C4-2B (cell line): Measurements from ENCODE around the gene EHBP1L1.

Experiments used
- H3K27ac ChIP-seq: fragments of 450-650 bp; 2 replicates; pipeline ENCODE4 v1.5.1; 2017
- ZFX ChIP-seq: fragments of 450-650 bp; IDR thresholded peaks from 2 replicates; pipeline ENCODE4 v1.6.1; 2017
- TF ChIP-seq, protein P1 (sequence below): fragments of 450-650 bp; conservative IDR thresholded peaks from 2 replicates; pipeline ENCODE4 v1.5.1; 2017; ENCODE audit warnings: mild to moderate bottlenecking

The EHBP1L1 gene

DNA sequence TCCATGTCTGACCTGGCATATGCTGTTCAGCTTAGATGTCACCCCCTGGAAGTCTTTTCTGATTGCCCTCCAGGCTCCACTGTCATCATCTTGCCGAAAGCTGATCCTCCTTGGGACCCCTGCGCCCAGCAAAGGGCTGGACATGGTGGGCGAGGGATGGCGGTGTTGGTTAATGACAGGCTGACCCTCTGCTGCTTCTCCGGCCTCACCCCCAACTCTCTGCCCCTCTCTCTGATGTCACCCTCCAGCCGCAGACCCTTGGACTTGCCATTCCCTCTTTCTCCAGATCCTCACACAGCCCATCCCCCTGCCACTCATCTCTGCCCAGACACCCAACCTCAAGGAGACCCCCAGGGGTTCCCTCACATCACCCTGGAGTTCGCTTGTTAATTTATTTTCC lies 2.3 kb downstream of the EHBP1L1 start:
- no peak overlapping the region for H3K27ac ChIP-seq
- TF ChIP-seq ZFX: no peak
- TF ChIP-seq, protein P1, sequence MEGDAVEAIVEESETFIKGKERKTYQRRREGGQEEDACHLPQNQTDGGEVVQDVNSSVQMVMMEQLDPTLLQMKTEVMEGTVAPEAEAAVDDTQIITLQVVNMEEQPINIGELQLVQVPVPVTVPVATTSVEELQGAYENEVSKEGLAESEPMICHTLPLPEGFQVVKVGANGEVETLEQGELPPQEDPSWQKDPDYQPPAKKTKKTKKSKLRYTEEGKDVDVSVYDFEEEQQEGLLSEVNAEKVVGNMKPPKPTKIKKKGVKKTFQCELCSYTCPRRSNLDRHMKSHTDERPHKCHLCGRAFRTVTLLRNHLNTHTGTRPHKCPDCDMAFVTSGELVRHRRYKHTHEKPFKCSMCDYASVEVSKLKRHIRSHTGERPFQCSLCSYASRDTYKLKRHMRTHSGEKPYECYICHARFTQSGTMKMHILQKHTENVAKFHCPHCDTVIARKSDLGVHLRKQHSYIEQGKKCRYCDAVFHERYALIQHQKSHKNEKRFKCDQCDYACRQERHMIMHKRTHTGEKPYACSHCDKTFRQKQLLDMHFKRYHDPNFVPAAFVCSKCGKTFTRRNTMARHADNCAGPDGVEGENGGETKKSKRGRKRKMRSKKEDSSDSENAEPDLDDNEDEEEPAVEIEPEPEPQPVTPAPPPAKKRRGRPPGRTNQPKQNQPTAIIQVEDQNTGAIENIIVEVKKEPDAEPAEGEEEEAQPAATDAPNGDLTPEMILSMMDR: no peak

DNA sequence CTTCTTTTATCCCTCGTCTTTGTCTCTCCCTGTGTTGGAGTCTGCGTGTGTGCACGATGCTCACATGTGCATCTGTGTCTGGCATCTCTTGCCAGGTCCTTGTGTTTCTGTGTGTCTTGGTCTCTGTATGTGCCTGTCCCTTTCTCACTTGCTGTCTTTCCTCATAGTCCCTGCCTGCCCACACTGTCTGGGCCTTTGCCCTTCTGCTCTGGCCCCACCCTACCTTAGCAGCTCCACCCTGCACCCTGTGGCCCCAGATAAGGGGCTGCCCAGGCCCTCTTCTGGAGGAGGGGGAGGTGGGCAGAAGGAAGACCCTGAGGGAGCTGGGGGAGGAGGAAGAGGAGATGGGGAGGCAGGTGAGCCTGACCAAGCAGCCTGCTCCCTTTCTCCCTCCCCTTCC lies 2.8 kb downstream of the EHBP1L1 start:
- no peak for TF ChIP-seq ZFX
- TF ChIP-seq, protein P1: no peak
- H3K27ac ChIP-seq: no peak overlapping the region

DNA sequence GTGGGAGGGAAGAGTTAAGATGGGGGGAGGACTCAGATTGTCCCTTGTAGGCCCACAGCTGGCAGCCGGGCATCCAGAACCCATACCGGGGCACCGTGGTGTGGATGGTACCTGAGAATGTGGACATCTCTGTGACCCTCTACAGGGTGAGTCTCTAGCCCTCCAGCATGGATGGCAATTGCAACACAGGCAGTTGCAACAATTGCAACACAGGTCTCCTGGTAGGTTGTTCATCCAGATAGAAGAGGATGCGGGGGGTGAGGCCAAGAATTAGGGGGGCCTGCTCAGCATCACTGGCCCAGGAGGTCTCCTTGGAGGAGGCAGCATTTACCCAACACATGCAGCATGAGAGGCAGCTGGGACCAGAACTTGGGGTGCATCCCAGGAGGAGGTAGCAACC lies 3.4 kb downstream of the EHBP1L1 start:
- no peak for TF ChIP-seq ZFX
- TF ChIP-seq, protein P1: no peak
- H3K27ac ChIP-seq: no peak overlapping the region

DNA sequence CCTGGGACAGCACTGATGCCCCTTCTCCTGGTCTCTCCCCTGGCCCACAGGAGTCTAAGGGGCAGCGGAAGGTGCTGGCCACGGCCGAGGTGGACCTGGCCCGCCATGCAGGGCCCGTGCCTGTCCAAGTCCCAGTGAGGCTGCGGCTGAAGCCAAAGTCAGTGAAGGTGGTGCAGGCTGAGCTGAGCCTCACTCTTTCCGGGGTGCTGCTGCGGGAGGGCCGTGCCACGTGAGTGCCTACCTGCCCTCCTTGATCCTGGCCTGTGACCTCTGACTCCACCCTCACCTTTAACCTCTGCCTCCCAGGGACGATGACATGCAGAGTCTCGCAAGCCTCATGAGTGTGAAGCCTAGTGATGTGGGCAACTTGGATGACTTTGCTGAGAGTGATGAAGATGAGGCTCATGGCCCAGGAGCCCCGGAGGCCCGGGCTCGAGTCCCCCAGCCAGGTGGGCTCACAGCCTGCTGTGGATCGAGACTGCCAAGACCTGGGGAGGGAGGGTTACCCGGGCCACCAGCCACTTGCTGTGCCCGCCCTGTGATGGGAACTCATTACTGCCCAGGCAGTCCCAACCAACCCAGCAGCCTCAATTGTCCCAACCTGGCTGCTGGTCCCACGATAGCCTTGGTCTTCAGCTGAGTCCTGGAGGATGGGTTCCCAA lies 4.3 kb downstream of the EHBP1L1 start:
- TF ChIP-seq ZFX: no peak
- TF ChIP-seq, protein P1: no peak
- no peak overlapping the region for H3K27ac ChIP-seq

GRCh38 chr11:65580756-65581155 lies 4.9 kb downstream of the EHBP1L1 start:
- H3K27ac ChIP-seq: no peak overlapping the region
- TF ChIP-seq, protein P1: no peak
- no peak for TF ChIP-seq ZFX

DNA sequence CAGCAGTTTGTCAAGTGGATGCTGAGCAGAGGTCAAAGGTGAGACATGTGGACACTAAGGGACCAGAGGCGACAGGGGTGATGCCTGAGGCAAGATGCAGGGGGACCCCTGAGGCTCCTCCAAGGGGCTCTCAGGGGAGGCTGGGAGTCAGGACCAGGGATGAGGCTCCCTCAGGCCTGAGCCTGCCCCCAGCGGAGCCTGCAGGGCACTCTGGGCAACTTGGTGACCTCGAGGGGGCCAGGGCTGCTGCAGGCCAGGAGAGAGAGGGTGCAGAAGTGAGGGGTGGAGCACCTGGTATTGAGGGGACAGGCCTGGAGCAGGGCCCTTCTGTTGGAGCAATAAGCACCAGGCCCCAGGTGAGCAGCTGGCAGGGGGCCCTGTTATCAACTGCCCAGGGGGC lies 6.1 kb downstream of the EHBP1L1 start:
- no peak for TF ChIP-seq ZFX
- TF ChIP-seq, protein P1: no peak
- H3K27ac ChIP-seq: no peak overlapping the region

DNA sequence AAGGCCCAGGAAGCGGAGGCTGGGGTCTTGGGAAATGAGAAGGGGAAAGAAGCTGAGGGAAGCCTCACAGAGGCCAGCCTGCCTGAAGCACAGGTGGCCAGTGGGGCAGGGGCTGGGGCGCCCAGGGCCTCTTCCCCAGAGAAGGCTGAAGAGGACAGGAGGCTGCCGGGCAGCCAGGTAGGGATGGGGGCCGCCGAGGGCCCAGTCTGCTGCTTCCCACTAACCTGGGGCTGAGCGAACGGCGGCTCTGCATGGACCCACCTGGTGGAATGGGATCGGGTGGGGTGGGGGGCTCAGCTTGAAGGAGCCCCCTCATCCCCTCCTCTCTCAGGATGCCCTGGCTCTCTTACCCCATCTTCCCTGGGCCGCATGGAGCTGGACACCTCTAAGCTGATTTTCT lies 7.7 kb downstream of the EHBP1L1 start:
- TF ChIP-seq, protein P1: no peak
- no peak for TF ChIP-seq ZFX
- no peak overlapping the region for H3K27ac ChIP-seq
